Neuronal stem cell (in vitro differentiated cells): ENCODE results near the gene GBE1.

ENCODE experiments used
- DNase-seq: peaks from one replicate; pipeline ENCODE4 v3.0.0-alpha.2; 2013; ENCODE audit warnings: low spot score
- H2AFZ ChIP-seq: one replicate; pipeline ENCODE4 v1.6.1; 2013; ENCODE audit warnings: mild to moderate bottlenecking, low read length, inconsistent platforms
- H2AK5ac ChIP-seq: 2 replicates; pipeline ENCODE4 v1.6.1; 2013; ENCODE audit warnings: low read depth, mild to moderate bottlenecking, inconsistent platforms, low read length, moderate library complexity, mixed read lengths
- H2BK120ac ChIP-seq: 2 replicates; pipeline ENCODE4 v1.6.1; 2013; ENCODE audit warnings: low read depth, mild to moderate bottlenecking, inconsistent platforms, low read length, moderate library complexity, mixed read lengths
- H2BK12ac ChIP-seq: one replicate; pipeline ENCODE4 v1.6.1; 2013; ENCODE audit warnings: low read length, inconsistent platforms
- H2BK15ac ChIP-seq: 2 replicates; pipeline ENCODE4 v1.6.1; 2013; ENCODE audit warnings: mild to moderate bottlenecking, low read length, inconsistent platforms, mixed read lengths
- H2BK5ac ChIP-seq: one replicate; pipeline ENCODE4 v1.6.1; 2013; ENCODE audit warnings: inconsistent platforms, mild to moderate bottlenecking, low read length, moderate library complexity
- H3K14ac ChIP-seq: one replicate; pipeline ENCODE4 v1.6.1; 2013; ENCODE audit warnings: low read length, inconsistent platforms
- H3K18ac ChIP-seq: 2 replicates; pipeline ENCODE4 v1.6.1; 2013; ENCODE audit warnings: low read length, inconsistent platforms
- H3K23ac ChIP-seq: 2 replicates; pipeline ENCODE4 v1.6.1; 2013; ENCODE audit warnings: low read depth, mild to moderate bottlenecking, mixed read lengths, low read length, inconsistent platforms; ENCODE audit not compliant: poor library complexity
- H3K27ac ChIP-seq: replicated peaks from 3 replicates; pipeline ENCODE4 v1.5.1; 2013; ENCODE audit warnings: low read length, inconsistent platforms
- H3K27me3 ChIP-seq, 3 experiments: 2 replicates each; pipeline ENCODE4 v1.6.1; 2013; ENCODE audit warnings: low read length in 3 of 3, mild to moderate bottlenecking in 2 of 3, inconsistent platforms in 1 of 3, low read depth in 1 of 3, mixed read lengths in 1 of 3, moderate library complexity in 1 of 3; ENCODE audit not compliant: control insufficient read depth in 3 of 3, insufficient read depth in 3 of 3
- H3K36me3 ChIP-seq, 2 donors: replicated peaks in 1 of 2; 2 replicates each; pipeline ENCODE4 v1.6.1; 2013; ENCODE audit warnings: low read length in 2 of 2; ENCODE audit not compliant: control insufficient read depth in 2 of 2, insufficient read depth in 2 of 2
- H3K4ac ChIP-seq: 2 replicates; pipeline ENCODE4 v1.6.1; 2013; ENCODE audit warnings: inconsistent platforms, mild to moderate bottlenecking, low read length, moderate library complexity
- H3K4me1 ChIP-seq, 2 donors: 1 replicate in 1 of 2; 2 replicates in 1 of 2; pipeline ENCODE4 v1.6.1; 2013; ENCODE audit warnings: low read length in 2 of 2, low read depth in 1 of 2; ENCODE audit not compliant: control insufficient read depth in 2 of 2, insufficient read depth in 1 of 2
- H3K4me2 ChIP-seq: one replicate; pipeline ENCODE4 v1.6.1; 2013; ENCODE audit warnings: mild to moderate bottlenecking, low read length, inconsistent platforms; ENCODE audit not compliant: insufficient read depth, poor library complexity, severe bottlenecking
- H3K4me3 ChIP-seq, 2 donors: 2 replicates each; pipeline ENCODE4 v1.5.1; 2013; ENCODE audit warnings: low read length in 2 of 2, mild to moderate bottlenecking in 2 of 2, inconsistent platforms in 1 of 2, moderate library complexity in 1 of 2
- H3K79me1 ChIP-seq: one replicate; pipeline ENCODE4 v1.6.1; 2013; ENCODE audit warnings: low read depth, mild to moderate bottlenecking, inconsistent platforms, low read length, moderate library complexity
- H3K9ac ChIP-seq: one replicate; pipeline ENCODE4 v1.6.1; 2013; ENCODE audit warnings: mild to moderate bottlenecking, low read depth, low read length, inconsistent platforms; ENCODE audit not compliant: poor library complexity
- H3K9me3 ChIP-seq, 2 donors: replicated peaks in 1 of 2; 2 replicates each; pipeline versions ENCODE3 to v1.6.1; 2013; ENCODE audit warnings: low read length in 2 of 2, mild to moderate bottlenecking in 2 of 2, inconsistent platforms in 1 of 2, low read depth in 1 of 2, mixed read lengths in 1 of 2, moderate library complexity in 1 of 2; ENCODE audit not compliant: control insufficient read depth in 2 of 2, insufficient read depth in 1 of 2
- H4K8ac ChIP-seq: one replicate; pipeline ENCODE4 v1.6.1; 2013; ENCODE audit warnings: low read depth, mild to moderate bottlenecking, inconsistent platforms, low read length, moderate library complexity
- H4K91ac ChIP-seq: one replicate; pipeline ENCODE4 v1.6.1; 2013; ENCODE audit warnings: low read length, low read depth, mild to moderate bottlenecking, inconsistent platforms; ENCODE audit not compliant: poor library complexity
- WGBS, 2 donors: extraction: QIAGEN DNeasy Blood & Tissue Kit; methylation state at CpG; one replicate each; pipeline ENCODE4 v1.1.7; 2013; ENCODE audit warnings: missing lambda C conversion rate in 2 of 2, mixed read lengths in 1 of 2; ENCODE audit not compliant: insufficient read length in 2 of 2, insufficient replicate concordance in 1 of 2; ENCODE audit errors: extremely low coverage in 2 of 2; 5-methylcytosine and 5-hydroxymethylcytosine counted together

The GBE1 gene

DNA sequence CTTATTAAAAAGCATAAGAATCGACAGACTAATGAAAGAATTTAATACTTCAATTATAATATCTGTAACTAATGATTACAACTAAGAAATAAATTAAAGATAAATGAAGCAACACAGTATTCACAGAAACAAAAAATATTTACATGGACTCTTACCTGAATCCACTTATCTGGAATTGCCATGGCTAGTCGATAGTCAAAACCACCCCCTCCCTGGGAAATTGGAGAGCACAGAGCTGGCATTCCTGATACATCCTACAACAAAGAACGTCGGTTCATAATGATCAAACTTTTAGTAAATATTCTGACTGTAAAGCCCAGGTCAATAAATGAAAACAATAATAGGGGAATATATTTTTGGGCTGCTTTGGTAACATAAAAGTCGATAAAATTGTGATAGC lies 175.5 kb downstream of the GBE1 start:
- no peak overlapping the region for H3K14ac ChIP-seq
- H2BK15ac ChIP-seq = no peak overlapping the region
- H3K79me1 ChIP-seq = no peaks in the 10 kb centered on the region
- no peaks in the 10 kb centered on the region for H3K36me3 ChIP-seq
- no peak overlapping the region for H3K4me2 ChIP-seq
- no peak overlapping the region for H3K9ac ChIP-seq
- no peak overlapping the region for H3K4me3 ChIP-seq
- no peak overlapping the region for H4K8ac ChIP-seq
- no peak overlapping the region for H2BK5ac ChIP-seq
- no peak overlapping the region for H3K23ac ChIP-seq
- no peak overlapping the region for H2BK12ac ChIP-seq
- WGBS, 2 donors = no CpG with 5 or more reads among the region's 5 CpGs
- H3K4me1 ChIP-seq = peaks cover 0 to 2% of the 10 kb centered on the region in 2 donors
- no peak overlapping the region for H4K91ac ChIP-seq
- H2BK120ac ChIP-seq = no peak overlapping the region
- H2AK5ac ChIP-seq = no peak overlapping the region
- no peaks in the 10 kb centered on the region for H3K9me3 ChIP-seq
- H2AFZ ChIP-seq = no peak overlapping the region
- H3K18ac ChIP-seq = no peak overlapping the region
- no peak overlapping the region for H3K27ac ChIP-seq
- H3K27me3 ChIP-seq = no peaks in the 10 kb centered on the region
- no peak for DNase-seq
- no peak overlapping the region for H3K4ac ChIP-seq

DNA sequence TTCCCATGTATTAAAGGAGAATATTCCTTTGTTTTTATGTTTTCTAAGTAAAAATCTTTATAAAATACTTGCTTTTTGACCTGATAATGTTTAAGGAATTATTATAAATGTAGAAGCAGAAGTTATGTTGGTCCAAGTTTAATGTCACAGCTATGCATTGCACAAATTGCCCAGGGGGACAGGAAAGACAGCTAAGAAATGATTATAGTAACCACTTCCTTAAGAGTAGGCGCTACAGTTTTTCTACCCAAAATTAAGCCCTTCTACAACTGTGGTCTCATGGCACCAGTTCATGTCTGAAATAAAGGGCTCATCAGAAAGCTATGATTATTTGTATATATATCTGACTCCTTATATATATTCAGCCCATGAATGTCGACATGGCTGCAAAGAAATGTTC lies 176.4 kb downstream of the GBE1 start:
- no peak overlapping the region for H2BK5ac ChIP-seq

DNA sequence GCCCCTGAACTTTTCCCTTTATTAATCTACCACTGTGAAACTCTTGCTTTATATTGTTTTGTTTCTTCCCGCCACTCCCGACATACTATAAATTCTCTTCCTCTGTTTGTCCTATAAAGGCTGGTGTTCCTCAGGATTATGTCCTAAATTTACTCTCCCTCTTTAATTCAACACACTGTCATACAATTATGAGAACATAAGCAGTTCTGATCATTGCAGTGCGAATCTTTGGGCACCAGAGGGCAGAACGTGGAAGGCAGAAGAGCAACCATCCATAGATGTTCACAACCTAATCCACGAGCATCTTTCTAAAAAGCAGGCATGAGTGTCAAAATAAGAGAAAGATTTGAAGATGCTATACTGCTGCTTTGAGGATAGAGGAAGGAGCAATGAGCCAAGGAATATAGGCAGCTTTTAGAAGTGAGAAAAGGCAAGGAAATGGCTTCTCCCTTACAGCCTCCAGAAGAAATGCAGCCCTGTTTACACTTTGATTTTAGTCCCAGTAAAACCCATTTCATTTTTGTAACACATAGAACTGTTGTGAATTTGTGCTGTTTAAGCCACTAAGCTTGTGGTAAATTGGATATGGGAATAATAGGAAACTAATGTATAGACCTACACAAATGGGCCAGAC lies 179.4 kb downstream of the GBE1 start:
- H3K23ac ChIP-seq = no peak overlapping the region
- H2BK120ac ChIP-seq = no peak overlapping the region
- no peak for DNase-seq
- H3K4ac ChIP-seq = no peak overlapping the region
- peaks cover 0 to 4% of the 10 kb centered on the region in 2 donors for H3K36me3 ChIP-seq
- no CpG with 5 or more reads among the region's 5 CpGs for WGBS, 2 donors
- H2BK12ac ChIP-seq = no peak overlapping the region
- no peak overlapping the region for H3K4me3 ChIP-seq
- H3K9ac ChIP-seq = no peak overlapping the region
- H3K79me1 ChIP-seq = no peaks in the 10 kb centered on the region
- H2AFZ ChIP-seq = peak overlapping the region; percentile 42
- no peak overlapping the region for H3K18ac ChIP-seq
- no peak overlapping the region for H3K14ac ChIP-seq
- H4K91ac ChIP-seq = no peak overlapping the region
- H2BK5ac ChIP-seq = no peak overlapping the region
- no peak overlapping the region for H4K8ac ChIP-seq
- no peak overlapping the region for H2AK5ac ChIP-seq
- H2BK15ac ChIP-seq = no peak overlapping the region
- H3K4me1 ChIP-seq = peaks cover 0 to 6% of the 10 kb centered on the region in 2 donors
- H3K9me3 ChIP-seq = no peaks in the 10 kb centered on the region
- no peak overlapping the region for H3K4me2 ChIP-seq
- no peak overlapping the region for H3K27ac ChIP-seq
- no peaks in the 10 kb centered on the region for H3K27me3 ChIP-seq

More for the DNA sequence above, 176.4 kb downstream of the GBE1 start:
- Histone ChIP-seq H3K36me3 (no peaks in the 10 kb centered on the region), H2AK5ac (no peak overlapping the region), H3K79me1 (no peaks in the 10 kb centered on the region), H3K9me3 (no peaks in the 10 kb centered on the region), H3K4ac (no peak overlapping the region), H4K91ac (no peak overlapping the region), H4K8ac (no peak overlapping the region), H2BK12ac (no peak overlapping the region), H2AFZ (no peak overlapping the region), H3K27me3 (no peaks in the 10 kb centered on the region), H3K4me3 (no peak overlapping the region), H2BK120ac (no peak overlapping the region), H3K14ac (no peak overlapping the region), H3K4me2 (no peak overlapping the region), H3K9ac (no peak overlapping the region), H3K23ac (no peak overlapping the region), H3K4me1 (peaks cover 0 to 6% of the 10 kb centered on the region in 2 donors), H3K18ac (no peak overlapping the region), H3K27ac (no peak overlapping the region), H2BK15ac (no peak overlapping the region)
- no peak for DNase-seq
- no CpG with 5 or more reads among the region's 2 CpGs for WGBS, 2 donors

DNA sequence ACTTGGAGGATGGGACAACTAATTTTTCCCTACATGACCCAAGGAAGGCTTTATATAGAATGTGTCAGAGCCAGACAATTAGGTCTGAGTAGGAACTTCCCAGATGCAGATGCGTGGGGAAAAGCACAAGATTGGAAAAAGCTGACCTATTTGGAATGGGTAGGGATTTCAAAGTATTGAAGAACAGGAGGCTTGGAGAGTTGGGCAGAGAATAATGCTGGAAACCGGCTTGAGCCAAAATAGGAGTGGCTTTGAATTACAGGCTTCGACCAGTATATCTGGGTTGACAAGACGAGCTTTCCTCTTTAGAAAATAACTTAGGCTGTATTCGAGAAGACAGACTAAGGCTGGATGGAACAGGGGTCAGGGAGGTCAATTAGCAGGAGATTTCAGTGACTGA lies 181.1 kb downstream of the GBE1 start:
- no peak overlapping the region for H2AK5ac ChIP-seq
- no peak overlapping the region for H2BK5ac ChIP-seq
- H4K8ac ChIP-seq = no peak overlapping the region
- H3K9me3 ChIP-seq = no peaks in the 10 kb centered on the region
- no peak overlapping the region for H3K18ac ChIP-seq
- no peak overlapping the region for H2BK12ac ChIP-seq
- H2BK120ac ChIP-seq = no peak overlapping the region
- no peak overlapping the region for H3K9ac ChIP-seq
- no peak overlapping the region for H3K4me2 ChIP-seq
- peaks cover 0 to 4% of the 10 kb centered on the region in 2 donors for H3K36me3 ChIP-seq
- H2BK15ac ChIP-seq = no peak overlapping the region
- no peak overlapping the region for H3K4ac ChIP-seq
- WGBS, 2 donors = no CpG with 5 or more reads among the region's 5 CpGs
- no peak overlapping the region for H3K4me3 ChIP-seq
- H3K27me3 ChIP-seq = no peaks in the 10 kb centered on the region
- H3K14ac ChIP-seq = no peak overlapping the region
- no peak overlapping the region for H3K23ac ChIP-seq
- peak; percentile 71 for DNase-seq
- H4K91ac ChIP-seq = no peak overlapping the region
- H2AFZ ChIP-seq = peak overlapping the region; percentile 18
- H3K79me1 ChIP-seq = no peaks in the 10 kb centered on the region
- peaks cover 0 to 6% of the 10 kb centered on the region in 2 donors for H3K4me1 ChIP-seq
- H3K27ac ChIP-seq = peak overlapping the region; percentile 73
